SJSA1 (cell line): ENCODE measurements around the gene EHBP1L1. TPM values are rescaled to one million over a fixed set of nuclear protein-coding genes. Genes with fewer than 3 reads are reported as not detected.

Experiments
- DNase-seq, 2 experiments: peaks; one replicate each; pipeline ENCODE4 v3.0.0-alpha.2; 2015 to 2020; ENCODE audit warnings: low spot score in 2 of 2, low read depth in 1 of 2
- H3K27ac ChIP-seq: fragments of 250-450 bp; sonication (Bioruptor Pico); 2 replicates; pipeline ENCODE4 v1.5.1; 2020; ENCODE audit warnings: mild to moderate bottlenecking, moderate library complexity
- H3K27me3 ChIP-seq: fragments of 250-450 bp; sonication (Bioruptor Pico); replicated peaks from 2 replicates; pipeline ENCODE4 v1.5.1; 2020; ENCODE audit warnings: mild to moderate bottlenecking, moderate library complexity
- H3K36me3 ChIP-seq: fragments of 250-450 bp; sonication (Bioruptor Pico); 2 replicates; pipeline ENCODE4 v1.5.1; 2020; ENCODE audit warnings: mild to moderate bottlenecking
- H3K4me1 ChIP-seq: fragments of 250-450 bp; sonication (Bioruptor Pico); replicated peaks from 2 replicates; pipeline ENCODE4 v1.6.1; 2021; ENCODE audit warnings: mild to moderate bottlenecking
- H3K4me3 ChIP-seq: fragments of 250-450 bp; sonication (Bioruptor Pico); 2 replicates; pipeline ENCODE4 v1.5.1; 2020; ENCODE audit warnings: mild to moderate bottlenecking
- H3K9me3 ChIP-seq: fragments of 250-450 bp; sonication (Bioruptor Pico); replicated peaks from 2 replicates; pipeline ENCODE4 v1.5.1; 2020; ENCODE audit warnings: mild to moderate bottlenecking
- total RNA-seq: library from RNA; depleted of rRNA; stranded (reverse); fragments of >200 nt; shearing (Covaris generic); gene quantifications from 2 replicates; pipeline ENCODE4 v1.2.3, GENCODE V29; 2014

Gene EHBP1L1
- total RNA-seq, 1 experiment from 2014 or later: 103 TPM

GRCh38 chr11:65573391-65574079, 2.3 kb upstream of the EHBP1L1 start:
- Histone ChIP-seq H3K4me3 (peak overlapping the region; percentile 80), H3K27me3 (no peaks in the 10 kb centered on the region), H3K27ac (no peak overlapping the region), H3K36me3 (peaks cover 43% of the 10 kb centered on the region), H3K4me1 (peaks cover 80% of the 10 kb centered on the region), H3K9me3 (no peaks in the 10 kb centered on the region)
- DNase-seq: no peak

GRCh38 chr11:65574109-65574810, 1.6 kb upstream of the EHBP1L1 start:
- H3K27ac ChIP-seq: peak overlapping the region; percentile 8; the same call in 1 of the 2 replicates
- H3K36me3 ChIP-seq: peaks cover 43% of the 10 kb centered on the region
- no peaks in the 10 kb centered on the region for H3K27me3 ChIP-seq
- H3K9me3 ChIP-seq: no peaks in the 10 kb centered on the region
- H3K4me1 ChIP-seq: peaks cover 73% of the 10 kb centered on the region
- peak; percentile 100 for DNase-seq
- H3K4me3 ChIP-seq: peak overlapping the region; percentile 80

GRCh38 chr11:65574811-65575567, 864 bp upstream of the EHBP1L1 start:
- peaks cover 45% of the 10 kb centered on the region for H3K36me3 ChIP-seq
- peak; percentile 58 to 66 for DNase-seq
- no peaks in the 10 kb centered on the region for H3K9me3 ChIP-seq
- H3K27me3 ChIP-seq: no peaks in the 10 kb centered on the region
- H3K27ac ChIP-seq: peak overlapping the region; percentile 8; the same call in 1 of the 2 replicates
- peaks cover 68% of the 10 kb centered on the region for H3K4me1 ChIP-seq
- H3K4me3 ChIP-seq: peak overlapping the region; percentile 80

GRCh38 chr11:65576232-65576866, 496 bp downstream of the EHBP1L1 start:
- H3K4me3 ChIP-seq: peak overlapping the region; percentile 80
- DNase-seq: peak in 1 of 2 experiments; percentile 62
- no peaks in the 10 kb centered on the region for H3K9me3 ChIP-seq
- H3K27ac ChIP-seq: peak overlapping the region; percentile 61
- H3K27me3 ChIP-seq: no peaks in the 10 kb centered on the region
- peaks cover 60% of the 10 kb centered on the region for H3K4me1 ChIP-seq
- H3K36me3 ChIP-seq: peaks cover 50% of the 10 kb centered on the region

GRCh38 chr11:65576867-65577755, 1.3 kb downstream of the EHBP1L1 start:
- Histone ChIP-seq H3K9me3 (no peaks in the 10 kb centered on the region), H3K4me3 (peak overlapping the region; percentile 80), H3K27me3 (no peaks in the 10 kb centered on the region), H3K36me3 (peaks cover 51% of the 10 kb centered on the region), H3K4me1 (peaks cover 53% of the 10 kb centered on the region), H3K27ac (peak overlapping the region; percentile 5; the same call in 1 of the 2 replicates)
- peak; percentile 67 to 92 for DNase-seq

GRCh38 chr11:65577756-65578109, 1.9 kb downstream of the EHBP1L1 start:
- Histone ChIP-seq H3K9me3 (no peaks in the 10 kb centered on the region), H3K27ac (peak overlapping the region; percentile 5; the same call in 1 of the 2 replicates), H3K4me1 (peaks cover 47% of the 10 kb centered on the region), H3K4me3 (no peak overlapping the region), H3K36me3 (peaks cover 53% of the 10 kb centered on the region), H3K27me3 (no peaks in the 10 kb centered on the region)
- DNase-seq: no peak

- Histone ChIP-seq H3K4me1 (peaks cover 43% of the 10 kb centered on the region), H3K27me3 (no peaks in the 10 kb centered on the region), H3K36me3 (peaks cover 54% of the 10 kb centered on the region), H3K27ac (no peak overlapping the region), H3K4me3 (no peak overlapping the region), H3K9me3 (no peaks in the 10 kb centered on the region)
- DNase-seq: no peak
Measured at GRCh38 chr11:65578134-65578533, 2.3 kb downstream of the EHBP1L1 start.

GRCh38 chr11:65578667-65579066, 2.8 kb downstream of the EHBP1L1 start:
- peaks cover 54% of the 10 kb centered on the region for H3K36me3 ChIP-seq
- no peak for DNase-seq
- H3K27ac ChIP-seq: no peak overlapping the region
- no peak overlapping the region for H3K4me3 ChIP-seq
- H3K4me1 ChIP-seq: peaks cover 37% of the 10 kb centered on the region
- H3K27me3 ChIP-seq: no peaks in the 10 kb centered on the region
- H3K9me3 ChIP-seq: no peaks in the 10 kb centered on the region

- Histone ChIP-seq H3K27me3 (no peaks in the 10 kb centered on the region), H3K27ac (no peak overlapping the region), H3K36me3 (peaks cover 57% of the 10 kb centered on the region), H3K4me3 (no peak overlapping the region), H3K4me1 (peaks cover 36% of the 10 kb centered on the region), H3K9me3 (no peaks in the 10 kb centered on the region)
- no peak for DNase-seq
Measured at GRCh38 chr11:65579291-65579690, 3.4 kb downstream of the EHBP1L1 start.

GRCh38 chr11:65580031-65580692, 4.3 kb downstream of the EHBP1L1 start:
- Histone ChIP-seq H3K36me3 (peaks cover 58% of the 10 kb centered on the region), H3K4me1 (peaks cover 35% of the 10 kb centered on the region), H3K27me3 (no peaks in the 10 kb centered on the region), H3K9me3 (no peaks in the 10 kb centered on the region), H3K27ac (no peak overlapping the region), H3K4me3 (no peak overlapping the region)
- no peak for DNase-seq

- peaks cover 29% of the 10 kb centered on the region for H3K4me1 ChIP-seq
- no peaks in the 10 kb centered on the region for H3K27me3 ChIP-seq
- H3K4me3 ChIP-seq: no peak overlapping the region
- no peaks in the 10 kb centered on the region for H3K9me3 ChIP-seq
- no peak overlapping the region for H3K27ac ChIP-seq
- DNase-seq: no peak
- H3K36me3 ChIP-seq: peaks cover 58% of the 10 kb centered on the region
Measured at GRCh38 chr11:65580756-65581155, 4.9 kb downstream of the EHBP1L1 start.

- Histone ChIP-seq H3K4me1 (peaks cover 19% of the 10 kb centered on the region), H3K9me3 (0 out of 2 replicates have a peak, but pooled peaks cover 3% of the 10 kb centered on the region), H3K36me3 (peaks cover 67% of the 10 kb centered on the region), H3K27ac (no peak overlapping the region), H3K27me3 (no peaks in the 10 kb centered on the region), H3K4me3 (no peak overlapping the region)
- no peak for DNase-seq
Measured at GRCh38 chr11:65581928-65582327, 6.1 kb downstream of the EHBP1L1 start.
